PC-9 (cell line): ENCODE results near the gene SELPLG.

Source experiments
- CTCF ChIP-seq: fragments of 200-600 bp; sonication (generic); conservative IDR thresholded peaks from 2 replicates; pipeline ENCODE4 v1.6.1; 2017; ENCODE audit warnings: mixed run types, antibody characterized with exemption, mild to moderate bottlenecking, moderate library complexity
- EZH2 ChIP-seq: fragments of 200-600 bp; sonication (generic); IDR thresholded peaks from 2 replicates; pipeline ENCODE4 v1.8.0; 2017; ENCODE audit warnings: antibody characterized with exemption, low read depth

GRCh38 chr12:108573317-108573716 lies 60.4 kb downstream of the SELPLG start:
- no peak for TF ChIP-seq CTCF
- no peak for TF ChIP-seq EZH2
